Lower lobe of right lung (tissue), 2 donors: Measurements from ENCODE around the gene TSPYL2. TPM values are rescaled to one million over a fixed set of nuclear protein-coding genes. Genes with fewer than 3 reads are reported as not detected.

Experiments used
- ATAC-seq, 2 donors: fragments of 200-7000 bp; cut with Tn5 transposase; one replicate each; pipeline ENCODE4 v1.9.1; 2020 to 2022; ENCODE audit warnings: mild to moderate bottlenecking in 2 of 2, moderate library complexity in 2 of 2
- DNase-seq: peaks from one replicate; pipeline ENCODE4 v3.0.0-alpha.2; 2020
- H3K27ac ChIP-seq: fragments of 200-600 bp; one replicate; pipeline ENCODE4 v1.8.0; 2022
- H3K27me3 ChIP-seq: fragments of 200-600 bp; one replicate; pipeline ENCODE4 v1.8.0; 2022; ENCODE audit warnings: low read depth
- H3K36me3 ChIP-seq: fragments of 200-600 bp; one replicate; pipeline ENCODE4 v1.8.0; 2022; ENCODE audit warnings: mild to moderate bottlenecking
- H3K4me1 ChIP-seq: fragments of 200-600 bp; one replicate; pipeline ENCODE4 v1.8.0; 2022
- H3K4me3 ChIP-seq: fragments of 200-600 bp; one replicate; pipeline ENCODE4 v1.8.0; 2022; ENCODE audit warnings: mild to moderate bottlenecking
- H3K9me3 ChIP-seq: fragments of 200-600 bp; one replicate; pipeline ENCODE4 v1.8.0; 2022
- intact Hi-C: fragments of 100-400 bp; cut with DNase I; formaldehyde crosslinking; loops from one replicate; pipeline ENCODE4 v1.11.0; 2022
- total RNA-seq: library from RNA; stranded (reverse); fragmentation: NEBNext Ultra II Directional; extraction: Animal tissue kit (Norgen Biotek cat#: 25700); gene quantifications from one replicate; pipeline ENCODE4 v1.2.1, GENCODE V29; 2021
- TF ChIP-seq, protein P1 (sequence below): fragments of 200-600 bp; IDR thresholded peaks from one replicate; pipeline ENCODE4 v1.8.0; 2022; ENCODE audit warnings: antibody characterized with exemption, mild to moderate bottlenecking
- donor health status: DM: no; HTN: yes; CAD: no; lungs with severe emphysema.

The TSPYL2 gene
- total RNA-seq, 1 donor from 2014 or later: 27.9 TPM

- TF ChIP-seq, protein P1, sequence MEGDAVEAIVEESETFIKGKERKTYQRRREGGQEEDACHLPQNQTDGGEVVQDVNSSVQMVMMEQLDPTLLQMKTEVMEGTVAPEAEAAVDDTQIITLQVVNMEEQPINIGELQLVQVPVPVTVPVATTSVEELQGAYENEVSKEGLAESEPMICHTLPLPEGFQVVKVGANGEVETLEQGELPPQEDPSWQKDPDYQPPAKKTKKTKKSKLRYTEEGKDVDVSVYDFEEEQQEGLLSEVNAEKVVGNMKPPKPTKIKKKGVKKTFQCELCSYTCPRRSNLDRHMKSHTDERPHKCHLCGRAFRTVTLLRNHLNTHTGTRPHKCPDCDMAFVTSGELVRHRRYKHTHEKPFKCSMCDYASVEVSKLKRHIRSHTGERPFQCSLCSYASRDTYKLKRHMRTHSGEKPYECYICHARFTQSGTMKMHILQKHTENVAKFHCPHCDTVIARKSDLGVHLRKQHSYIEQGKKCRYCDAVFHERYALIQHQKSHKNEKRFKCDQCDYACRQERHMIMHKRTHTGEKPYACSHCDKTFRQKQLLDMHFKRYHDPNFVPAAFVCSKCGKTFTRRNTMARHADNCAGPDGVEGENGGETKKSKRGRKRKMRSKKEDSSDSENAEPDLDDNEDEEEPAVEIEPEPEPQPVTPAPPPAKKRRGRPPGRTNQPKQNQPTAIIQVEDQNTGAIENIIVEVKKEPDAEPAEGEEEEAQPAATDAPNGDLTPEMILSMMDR: peak; percentile 58
- Histone ChIP-seq H3K4me1 (no peaks in the 10 kb centered on the region), H3K4me3 (peak overlapping the region; percentile 72), H3K27ac (peak overlapping the region; percentile 93), H3K9me3 (no peaks in the 10 kb centered on the region), H3K27me3 (no peaks in the 10 kb centered on the region), H3K36me3 (no peaks in the 10 kb centered on the region)
- ATAC-seq: peak; percentile 83 to 91
- intact Hi-C loops: no loop called here
- DNase-seq: peak; percentile 90
Measured at GRCh38 chrX:53093177-53093655, 11.0 kb downstream of the TSPYL2 start.

GRCh38 chrX:53093748-53094581 is 11.8 kb downstream of the TSPYL2 start, which contains the start of gene KANTR:
Gene KANTR, plus strand, starts transcription at chrX:53094142. Its CDS starts 30,131 bp downstream, at chrX:53124273.
- Histone ChIP-seq H3K27me3 (no peaks in the 10 kb centered on the region), H3K4me1 (no peaks in the 10 kb centered on the region), H3K27ac (peak within 1 kb of the TSS; percentile 93), H3K4me3 (peak within 1 kb of the TSS; percentile 72), H3K36me3 (peaks cover 1% of the 10 kb centered on the region), H3K9me3 (no peaks in the 10 kb centered on the region)
- peak; percentile 93 to 95 for ATAC-seq
- intact Hi-C loops: no loop called here
- peak; percentile 81 for DNase-seq
- TF ChIP-seq, protein P1: no peak

DNA sequence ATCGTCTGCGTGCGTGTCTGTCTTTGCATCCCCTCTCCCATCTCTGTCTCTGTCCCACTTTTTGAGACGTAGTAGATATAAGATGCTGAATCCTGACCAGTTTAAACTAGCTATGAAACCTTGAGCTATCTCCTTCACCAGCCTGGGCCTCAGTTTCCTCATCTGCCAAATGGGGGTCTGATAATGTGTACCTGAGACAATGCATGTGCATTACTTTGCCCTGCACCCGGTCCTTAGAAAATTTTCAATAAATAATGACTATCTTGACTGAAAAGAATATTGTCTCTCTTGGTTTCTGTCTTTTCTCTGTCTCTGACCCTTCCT is 12.4 kb downstream of the TSPYL2 start:
- Histone ChIP-seq H3K36me3 (peaks cover 6% of the 10 kb centered on the region), H3K4me3 (peak overlapping the region; percentile 72), H3K27ac (peak overlapping the region; percentile 93), H3K4me1 (no peaks in the 10 kb centered on the region), H3K27me3 (no peaks in the 10 kb centered on the region), H3K9me3 (no peaks in the 10 kb centered on the region)
- ATAC-seq (no peak), DNase-seq (no peak)
- TF ChIP-seq, protein P1: no peak
- intact Hi-C loops: no loop called here

DNA sequence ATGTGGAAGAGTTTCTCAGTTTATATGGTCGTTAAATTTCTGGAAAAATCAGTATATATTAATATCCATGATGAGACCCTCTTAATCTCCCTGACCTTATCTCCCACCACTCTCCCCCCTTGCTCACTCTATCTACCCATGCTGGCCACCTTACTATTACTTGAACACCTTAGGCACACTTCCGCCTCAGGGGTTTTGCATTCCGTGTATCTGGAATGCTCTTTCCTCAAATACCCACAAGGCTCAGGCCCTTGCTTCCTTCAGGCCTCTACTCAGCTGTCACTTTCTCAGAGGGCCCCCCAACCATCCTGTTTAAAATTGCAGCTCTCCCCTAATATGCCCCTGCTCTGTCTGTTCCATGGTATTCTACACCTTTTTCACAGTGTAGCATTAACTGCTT is 13.6 kb downstream of the TSPYL2 start:
- ATAC-seq: no peak
- Histone ChIP-seq H3K4me3 (no peak overlapping the region), H3K27ac (no peak overlapping the region), H3K4me1 (no peaks in the 10 kb centered on the region), H3K27me3 (no peaks in the 10 kb centered on the region), H3K9me3 (no peaks in the 10 kb centered on the region), H3K36me3 (peaks cover 6% of the 10 kb centered on the region)
- intact Hi-C loops: no loop called here
- TF ChIP-seq, protein P1: no peak
- no peak for DNase-seq

DNA sequence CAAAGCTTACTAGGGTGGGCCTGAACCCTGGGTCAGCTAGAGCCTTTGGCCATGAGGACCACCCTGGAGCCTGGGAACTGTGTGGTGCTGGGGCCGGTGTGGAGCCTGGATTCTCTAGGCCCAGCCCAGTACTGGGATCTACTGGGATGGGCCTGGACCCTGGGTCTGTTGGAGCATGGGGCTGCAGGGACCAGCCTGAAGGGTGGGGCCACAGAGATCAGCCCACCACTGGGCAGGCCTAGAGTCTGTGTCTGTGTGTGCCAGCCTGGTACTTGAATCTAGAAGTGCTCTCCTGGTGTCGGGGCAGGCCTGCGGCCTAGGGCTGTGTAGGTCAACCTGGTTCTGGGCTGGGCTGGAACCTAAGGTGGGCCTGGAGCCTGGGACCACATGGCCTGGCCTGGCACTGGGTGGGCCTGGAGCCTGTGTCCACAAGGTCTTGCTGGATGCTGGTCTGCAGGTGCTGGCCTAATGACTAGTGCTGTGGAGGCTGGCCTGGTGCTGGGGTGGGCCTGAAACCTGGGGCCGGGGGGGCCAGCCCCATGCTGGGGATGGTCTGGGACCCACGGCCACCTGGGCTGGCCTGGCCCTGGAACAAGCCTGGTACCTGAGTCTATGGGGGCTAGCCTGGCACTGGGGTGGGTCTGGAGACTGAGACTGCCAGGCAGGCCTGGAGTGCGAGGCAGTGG is 32.8 kb downstream of the TSPYL2 start:
- TF ChIP-seq, protein P1: no peak
- Histone ChIP-seq H3K4me3 (no peak overlapping the region), H3K36me3 (no peaks in the 10 kb centered on the region), H3K9me3 (no peaks in the 10 kb centered on the region), H3K27me3 (no peaks in the 10 kb centered on the region), H3K4me1 (no peaks in the 10 kb centered on the region), H3K27ac (no peak overlapping the region)
- intact Hi-C loops: no loop called here
- DNase-seq (no peak), ATAC-seq (no peak)
